ENCODE measurements around the gene PPP2R1A.

The PPP2R1A gene

DNA sequence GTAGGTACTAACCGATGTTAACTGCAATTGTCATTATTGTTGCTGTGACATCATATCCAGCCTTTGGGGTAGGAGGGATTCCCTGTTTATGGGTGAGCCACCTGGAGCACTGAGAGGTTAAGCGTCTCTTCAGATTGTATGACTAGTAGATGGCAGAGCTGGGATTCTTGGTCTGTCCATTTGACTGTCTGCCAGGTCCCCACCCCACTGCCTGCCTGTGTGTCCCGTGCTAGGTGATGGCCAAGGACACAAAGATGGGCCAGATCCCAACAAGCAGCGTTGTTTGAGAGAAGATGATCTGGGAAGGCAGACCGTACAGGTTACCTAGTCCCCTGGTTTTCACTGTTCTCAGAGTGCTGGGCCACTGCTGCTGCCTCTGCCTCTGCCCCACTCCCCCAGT lies 16.6 kb downstream of the PPP2R1A start:
- DNase-seq = no peak

- no peak for DNase-seq
Observed at GRCh38 chr19:52211203-52211602, 21.4 kb downstream of the PPP2R1A start.

GRCh38 chr19:52211926-52212571 lies 22.2 kb downstream of the PPP2R1A start:
- DNase-seq = no peak

DNA sequence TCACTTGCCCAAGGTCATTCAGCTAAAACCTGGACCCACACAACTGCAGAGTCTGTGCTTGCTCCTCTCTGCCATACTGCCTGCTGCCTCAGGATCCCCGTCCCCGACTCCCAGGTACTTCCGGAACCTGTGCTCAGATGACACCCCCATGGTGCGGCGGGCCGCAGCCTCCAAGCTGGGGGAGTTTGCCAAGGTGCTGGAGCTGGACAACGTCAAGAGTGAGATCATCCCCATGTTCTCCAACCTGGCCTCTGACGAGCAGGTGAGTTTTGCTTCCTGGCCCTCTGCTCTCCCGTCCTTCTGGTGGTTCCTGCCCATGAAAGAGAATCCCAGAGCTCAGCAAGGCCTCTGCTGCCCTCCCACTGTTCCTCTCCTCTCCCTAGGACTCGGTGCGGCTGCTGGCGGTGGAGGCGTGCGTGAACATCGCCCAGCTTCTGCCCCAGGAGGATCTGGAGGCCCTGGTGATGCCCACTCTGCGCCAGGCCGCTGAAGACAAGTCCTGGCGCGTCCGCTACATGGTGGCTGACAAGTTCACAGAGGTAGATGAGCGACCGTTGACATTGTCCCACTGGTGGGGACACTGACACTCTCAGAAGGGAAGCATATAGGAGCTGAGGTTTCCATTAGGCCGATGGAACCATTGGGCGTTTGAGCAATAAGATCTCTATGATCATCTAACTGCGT lies 22.9 kb downstream of the PPP2R1A start:
- DNase-seq = no peak

DNA sequence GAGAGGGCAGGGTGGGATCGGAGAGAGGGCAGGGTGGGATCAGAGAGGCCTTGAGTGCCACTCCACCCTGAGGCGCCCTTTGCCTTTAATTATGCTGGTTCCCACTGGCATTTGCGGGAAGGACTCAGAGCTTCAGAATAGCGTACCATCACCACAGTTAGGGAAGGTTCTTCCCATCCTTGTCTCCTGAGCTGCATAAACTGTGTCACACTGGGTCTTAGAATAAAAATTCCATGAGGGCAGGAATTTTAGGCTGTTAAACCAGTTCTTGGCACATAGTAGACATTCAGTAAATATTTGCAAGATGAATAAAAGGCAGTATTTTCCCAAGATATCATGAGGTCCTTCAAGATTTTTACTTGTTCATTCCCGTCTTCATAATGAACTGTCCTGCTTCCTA lies 24.4 kb downstream of the PPP2R1A start:
- no peak for DNase-seq

- DNase-seq = no peak
Observed at GRCh38 chr19:52216401-52216800, 26.5 kb downstream of the PPP2R1A start.

DNA sequence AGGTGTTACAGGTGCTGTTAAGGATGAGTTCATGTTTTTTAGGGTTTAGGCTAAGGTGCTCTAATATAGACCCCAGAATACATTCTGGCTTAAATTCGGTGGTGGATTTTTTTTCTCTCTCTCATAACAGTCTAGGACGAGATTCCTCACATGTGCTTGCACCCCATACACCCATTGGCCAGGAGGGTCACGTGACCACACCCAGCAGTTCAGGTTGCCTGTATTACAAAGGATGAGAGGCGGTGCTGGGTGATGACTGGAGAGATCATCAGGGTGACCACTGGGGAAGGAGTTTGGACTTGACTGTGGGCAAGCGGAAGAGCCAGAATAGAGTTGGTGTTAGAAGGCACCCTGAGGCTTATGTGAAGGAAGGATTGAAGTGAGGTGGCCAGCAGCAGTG lies 27.7 kb downstream of the PPP2R1A start:
- DNase-seq = no peak

- DNase-seq = no peak
Observed at GRCh38 chr19:52219611-52220010, 29.8 kb downstream of the PPP2R1A start.

DNA sequence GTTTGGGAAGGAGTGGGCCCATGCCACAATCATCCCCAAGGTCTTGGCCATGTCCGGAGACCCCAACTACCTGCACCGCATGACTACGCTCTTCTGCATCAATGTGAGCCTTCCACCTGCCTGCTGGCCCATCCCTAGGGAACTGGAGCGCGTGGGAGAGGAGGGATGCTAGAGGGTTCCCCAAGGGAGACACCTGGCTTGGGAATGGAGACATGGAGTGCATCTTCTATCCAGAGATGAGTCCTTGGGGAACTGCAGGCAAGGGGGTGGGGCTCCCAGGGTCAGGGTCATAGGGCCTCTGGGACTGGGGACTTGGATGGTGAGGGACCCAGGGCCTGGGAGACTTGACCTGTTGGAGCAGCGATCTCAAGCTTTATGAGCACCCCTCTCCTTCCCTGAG lies 31.2 kb downstream of the PPP2R1A start:
- no peak for DNase-seq

DNA sequence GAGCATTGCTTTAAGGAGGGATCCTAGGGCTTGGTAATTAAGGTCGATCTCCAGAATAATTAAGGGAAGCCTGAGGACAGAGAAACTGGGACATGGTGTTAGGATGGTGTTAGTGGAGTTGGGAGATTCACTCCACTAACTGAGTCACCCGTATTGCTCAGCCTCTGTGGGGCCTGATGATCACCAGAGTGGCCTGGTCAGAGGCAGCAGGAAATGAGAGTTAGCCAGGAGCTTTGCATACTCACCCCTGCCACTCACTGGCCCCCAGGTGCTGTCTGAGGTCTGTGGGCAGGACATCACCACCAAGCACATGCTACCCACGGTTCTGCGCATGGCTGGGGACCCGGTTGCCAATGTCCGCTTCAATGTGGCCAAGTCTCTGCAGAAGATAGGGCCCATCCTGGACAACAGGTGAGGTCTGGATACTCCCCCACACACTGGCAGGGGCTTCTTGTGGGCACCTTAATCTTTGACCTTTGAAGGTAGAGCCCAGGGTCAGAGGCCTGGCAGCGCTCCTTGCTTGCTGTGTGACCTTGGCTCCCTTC lies 32.1 kb downstream of the PPP2R1A start:
- no peak for DNase-seq

GRCh38 chr19:52224211-52224610 lies 34.4 kb downstream of the PPP2R1A start:
- DNase-seq = no peak

DNA sequence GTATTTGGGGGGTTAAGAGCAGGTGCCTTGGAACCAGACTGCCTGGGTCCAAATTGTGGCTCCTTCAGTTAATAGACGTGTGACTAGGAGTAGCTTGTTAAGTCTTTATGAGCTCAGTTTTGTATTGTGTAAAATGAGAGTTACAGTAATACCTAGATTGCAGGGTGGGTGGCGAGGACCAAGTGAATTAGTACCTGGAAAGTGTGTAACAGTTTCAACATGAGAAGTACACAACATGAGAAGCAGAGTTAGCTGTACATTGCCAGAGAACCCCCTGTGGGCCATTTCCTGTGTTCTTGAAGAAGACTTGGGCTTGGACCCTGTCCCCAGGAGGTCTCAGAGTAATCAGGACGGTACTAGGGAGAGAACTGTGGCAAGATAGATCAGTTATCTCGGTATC lies 36.8 kb downstream of the PPP2R1A start:
- DNase-seq = no peak

- no peak for DNase-seq
Observed at GRCh38 chr19:52227196-52227940, 37.5 kb downstream of the PPP2R1A start.

DNA sequence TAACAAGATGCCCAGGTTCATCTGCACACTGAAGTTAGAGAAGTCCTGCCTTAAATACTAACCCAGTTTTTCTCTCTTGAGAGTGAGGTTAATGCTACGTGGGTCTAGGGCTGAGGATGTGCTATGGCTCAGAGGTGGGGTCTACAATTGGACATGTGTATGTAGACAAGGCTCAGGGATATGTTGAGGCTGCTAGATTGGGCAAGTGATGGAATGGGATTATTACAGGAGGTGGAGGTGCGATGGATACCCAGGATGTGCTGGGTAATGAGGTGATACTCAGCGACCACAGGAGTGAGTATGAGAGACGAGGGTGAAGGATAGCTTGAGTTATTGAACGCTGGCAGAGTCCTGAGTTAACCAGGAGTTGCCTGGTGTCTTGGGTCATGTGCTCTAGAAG lies 38.1 kb downstream of the PPP2R1A start:
- no peak for DNase-seq

DNA sequence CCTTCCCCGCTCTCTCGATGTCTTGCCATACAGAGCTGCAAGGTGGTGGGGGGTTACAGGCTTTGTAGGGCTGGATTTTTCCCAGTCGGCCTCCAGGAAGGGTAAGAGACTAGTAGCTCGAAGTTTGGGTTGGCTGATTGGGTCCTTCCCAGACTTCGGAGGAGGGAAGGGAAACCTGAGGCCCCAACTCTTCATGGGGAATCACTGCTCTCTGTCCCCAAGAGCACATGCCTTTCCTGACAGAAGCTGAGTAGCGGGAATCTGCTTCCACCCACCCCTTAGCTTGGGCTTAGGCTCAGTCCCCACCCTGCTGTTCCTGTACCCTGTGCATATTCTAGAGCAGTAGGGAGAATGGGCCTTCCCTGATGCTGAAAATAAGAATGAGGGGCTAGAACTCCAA lies 39.7 kb downstream of the PPP2R1A start:
- DNase-seq = no peak

DNA sequence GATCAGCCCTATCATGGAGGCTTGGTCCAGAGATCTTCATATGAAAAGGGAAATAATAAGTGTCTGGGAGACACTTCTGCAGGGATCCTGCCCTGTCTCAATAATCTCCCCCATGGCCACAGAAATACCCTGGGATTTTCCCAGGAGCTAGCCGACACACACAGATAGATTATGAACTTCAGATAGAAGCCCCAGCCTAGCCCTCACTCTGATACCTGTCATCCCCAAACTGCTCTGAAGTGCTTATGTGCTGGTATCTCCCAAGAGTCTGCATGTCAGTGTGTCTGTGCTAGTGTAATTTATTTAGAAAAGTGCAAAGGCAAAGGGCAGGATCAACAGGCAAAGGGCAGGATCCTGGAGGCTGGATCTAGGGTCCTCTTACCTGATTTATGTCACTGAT lies 40.8 kb downstream of the PPP2R1A start:
- DNase-seq = no peak

- DNase-seq = no peak
Observed at GRCh38 chr19:52231154-52231910, 41.5 kb downstream of the PPP2R1A start.

GRCh38 chr19:52234406-52234805 lies 44.6 kb downstream of the PPP2R1A start:
- DNase-seq = no peak

DNA sequence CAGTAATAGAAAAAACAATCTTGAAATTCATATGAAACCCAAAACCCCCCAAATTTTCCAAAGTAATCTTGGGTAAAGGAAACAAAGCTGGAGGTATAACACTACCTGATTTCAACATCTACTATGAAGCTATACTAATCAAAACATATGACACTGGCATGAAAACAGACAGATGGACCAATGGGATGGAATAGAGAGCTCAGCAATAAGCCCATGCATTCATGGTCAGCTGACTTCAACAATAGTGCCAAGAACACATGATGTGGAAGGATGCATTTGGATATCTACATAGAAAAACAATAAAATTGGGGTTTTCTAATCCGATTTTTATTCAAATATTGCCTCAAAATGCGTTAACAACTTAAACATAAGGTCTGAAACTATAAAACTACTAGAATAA lies 47.3 kb downstream of the PPP2R1A start:
- DNase-seq = no peak

DNA sequence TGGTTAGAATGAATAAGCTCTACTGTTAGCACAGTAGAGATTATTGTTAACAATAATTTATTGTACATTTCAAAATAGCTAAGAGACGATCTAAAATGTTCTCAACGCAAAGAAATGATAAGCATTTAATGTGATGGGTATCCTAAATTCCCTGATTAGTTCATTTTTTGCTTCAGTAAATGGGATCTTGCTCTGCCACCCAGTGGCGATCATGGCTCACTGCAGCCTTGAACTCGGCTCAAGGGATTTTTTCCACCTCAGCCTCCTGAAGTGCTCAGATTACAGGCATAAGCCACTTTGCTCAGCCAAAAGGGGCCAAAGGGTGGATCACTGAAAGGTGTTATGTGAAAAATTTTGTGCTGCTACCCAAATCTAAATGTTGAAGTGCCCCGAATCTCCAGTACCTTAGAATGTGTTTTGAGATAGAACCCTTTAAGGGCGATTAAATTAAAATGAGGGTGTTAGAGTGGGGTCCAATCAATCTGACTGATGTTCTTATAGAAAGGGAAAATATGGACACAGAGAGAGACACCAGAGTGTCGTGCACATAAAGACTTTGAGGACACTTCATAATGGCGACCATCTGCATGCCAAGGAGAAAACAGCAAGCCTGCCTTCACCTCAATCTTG lies 48.0 kb downstream of the PPP2R1A start:
- peak; percentile 48 for DNase-seq

DNA sequence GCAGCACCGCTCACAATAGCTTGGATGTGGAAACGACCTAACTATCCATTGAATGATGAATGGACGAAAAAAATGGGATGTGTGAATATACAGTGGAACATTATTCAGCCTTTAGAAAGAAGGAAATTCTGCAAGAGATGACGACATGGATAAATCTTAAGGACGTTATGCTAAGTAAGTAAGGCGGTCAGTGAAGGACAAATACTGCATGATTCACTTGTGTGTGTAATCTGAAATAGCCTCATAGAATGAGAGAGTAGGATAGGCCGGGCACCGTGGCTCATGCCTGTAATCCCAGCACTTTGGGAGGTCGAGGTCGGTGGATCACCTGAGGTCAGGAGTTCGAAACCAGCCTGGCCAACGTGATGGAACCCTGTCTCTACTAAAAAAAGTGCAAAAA lies 54.2 kb downstream of the PPP2R1A start:
- no peak for DNase-seq

DNA sequence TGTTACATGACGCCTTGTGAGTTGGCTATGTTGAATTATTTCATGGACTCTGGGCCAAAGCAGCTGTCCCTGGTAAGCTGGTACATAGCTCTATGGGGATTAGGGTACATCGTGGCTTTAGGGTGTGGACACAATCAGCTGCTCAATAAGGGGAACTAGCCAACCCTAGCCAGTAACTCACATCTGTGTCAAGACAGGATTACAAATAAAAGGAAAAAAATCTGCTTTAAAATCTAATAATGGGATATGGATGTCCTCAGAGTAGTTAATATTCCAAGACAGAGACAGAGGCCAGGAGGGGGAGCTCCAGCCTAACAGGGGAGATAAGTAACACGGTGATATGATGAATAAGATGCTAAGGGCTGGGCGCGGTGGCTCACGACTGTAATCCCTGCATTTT lies 58.4 kb downstream of the PPP2R1A start:
- peak; percentile 72 for DNase-seq

GRCh38 chr19:52258426-52258825 lies 68.6 kb downstream of the PPP2R1A start:
- no peak for DNase-seq
